HepG2 (cell line): ENCODE results near the gene SHC1. TPM values are rescaled to one million over a fixed set of nuclear protein-coding genes. Genes with fewer than 3 reads are reported as not detected.

ENCODE experiments used
- BCL3 ChIP-seq: sonication (generic); formaldehyde crosslinking; IDR thresholded peaks from 2 replicates; pipeline ENCODE4 v1.5.1; 2020; ENCODE audit warnings: mild to moderate bottlenecking, missing genetic modification reagents, moderate library complexity
- CAMTA2 ChIP-seq: sonication (generic); formaldehyde crosslinking; IDR thresholded peaks from 2 replicates; pipeline ENCODE4 v1.4.0; 2020; ENCODE audit warnings: mild to moderate bottlenecking, missing genetic modification reagents, borderline replicate concordance
- CBX2 ChIP-seq, 2 experiments: fragments of 200-600 bp in 1 of 2; sonication (generic); formaldehyde crosslinking in 1 of 2; IDR thresholded peaks; 2 replicates each; pipeline versions ENCODE4 v1.7.0 to v1.8.1; 2018 to 2022; ENCODE audit warnings: low read depth in 2 of 2, low read length in 1 of 2, mild to moderate bottlenecking in 1 of 2, missing genetic modification reagents in 1 of 2
- MEIS1 ChIP-seq: sonication (generic); formaldehyde crosslinking; IDR thresholded peaks from 2 replicates; pipeline ENCODE4 v1.9.0; 2021; ENCODE audit warnings: mild to moderate bottlenecking, missing genetic modification reagents, moderate library complexity, borderline replicate concordance
- MYC ChIP-seq: sonication (generic); formaldehyde crosslinking; IDR thresholded peaks from 2 replicates; pipeline ENCODE4 v1.9.0; 2021; ENCODE audit warnings: missing genetic modification reagents, borderline replicate concordance
- PHF8 ChIP-seq: sonication (generic); formaldehyde crosslinking; IDR thresholded peaks from 2 replicates; pipeline ENCODE4 v1.5.0; 2020; ENCODE audit warnings: missing genetic modification reagents
- RBAK ChIP-seq: sonication (generic); formaldehyde crosslinking; IDR thresholded peaks from 2 replicates; pipeline ENCODE4 v1.5.1; 2020; ENCODE audit warnings: mild to moderate bottlenecking, missing genetic modification reagents
- RERE ChIP-seq: IDR thresholded peaks from 2 replicates; pipeline ENCODE4 v1.6.1; 2016; ENCODE audit warnings: low read depth, missing genetic modification reagents, missing compliant biosample characterization
- SKI ChIP-seq: fragments of 450-650 bp; IDR thresholded peaks from one replicate; pipeline ENCODE4 v1.6.1; 2018; ENCODE audit warnings: mild to moderate bottlenecking; ENCODE audit not compliant: partially characterized antibody
- ZFP62 ChIP-seq: sonication (generic); formaldehyde crosslinking; IDR thresholded peaks from 2 replicates; pipeline ENCODE4 v1.4.0; 2020; ENCODE audit warnings: missing genetic modification reagents
- ZNF7 ChIP-seq: IDR thresholded peaks from 2 replicates; pipeline ENCODE4 v1.6.1; 2016; ENCODE audit warnings: missing biosample characterization, missing genetic modification reagents
- ZSCAN25 ChIP-seq: sonication (generic); formaldehyde crosslinking; IDR thresholded peaks from 2 replicates; pipeline ENCODE4 v1.8.0; 2022; ENCODE audit warnings: mild to moderate bottlenecking, missing genetic modification reagents
- polyA plus RNA-seq, 8 experiments: library from polyadenylated mRNA; depleted of rRNA in 3 of 8; stranded (reverse) in 7 of 8; unstranded in 1 of 8; fragments of >200 nt; fragmentation: Illumina TruSeq in 4 of 8; extraction: Trizol in 4 of 8; gene quantifications; 2 replicates each; pipeline versions ENCODE4 v1.2.1 to v1.2.3, GENCODE V29; 2011 to 2016; ENCODE audit warnings: low read depth in 4 of 8, missing spikeins in 1 of 8, mixed read lengths in 1 of 8; ENCODE audit not compliant: insufficient read depth in 1 of 8
- total RNA-seq, 5 experiments: library from RNA; depleted of rRNA; stranded (reverse); fragments of >200 nt; fragmentation: Illumina TruSeq; extraction: Trizol; gene quantifications; 2 replicates each; pipeline ENCODE4 v1.2.3, GENCODE V29; 2016; ENCODE audit warnings: low read depth in 1 of 5
- TF ChIP-seq, protein P1 (sequence below): sonication (generic); formaldehyde crosslinking; IDR thresholded peaks from 2 replicates; pipeline ENCODE4 v1.5.0; 2020; ENCODE audit warnings: missing genetic modification reagents, mild to moderate bottlenecking, borderline replicate concordance
- TF ChIP-seq, protein P2 (sequence below): sonication (generic); formaldehyde crosslinking; IDR thresholded peaks from 2 replicates; pipeline ENCODE4 v1.4.0; 2020; ENCODE audit warnings: missing genetic modification reagents

SHC1 gene
- total and polyA plus RNA-seq, 2 of the 13 experiments (the other 11 are each of a cell fraction or from before 2014, with no cell fraction given), result 52.0 to 137 TPM

DNA sequence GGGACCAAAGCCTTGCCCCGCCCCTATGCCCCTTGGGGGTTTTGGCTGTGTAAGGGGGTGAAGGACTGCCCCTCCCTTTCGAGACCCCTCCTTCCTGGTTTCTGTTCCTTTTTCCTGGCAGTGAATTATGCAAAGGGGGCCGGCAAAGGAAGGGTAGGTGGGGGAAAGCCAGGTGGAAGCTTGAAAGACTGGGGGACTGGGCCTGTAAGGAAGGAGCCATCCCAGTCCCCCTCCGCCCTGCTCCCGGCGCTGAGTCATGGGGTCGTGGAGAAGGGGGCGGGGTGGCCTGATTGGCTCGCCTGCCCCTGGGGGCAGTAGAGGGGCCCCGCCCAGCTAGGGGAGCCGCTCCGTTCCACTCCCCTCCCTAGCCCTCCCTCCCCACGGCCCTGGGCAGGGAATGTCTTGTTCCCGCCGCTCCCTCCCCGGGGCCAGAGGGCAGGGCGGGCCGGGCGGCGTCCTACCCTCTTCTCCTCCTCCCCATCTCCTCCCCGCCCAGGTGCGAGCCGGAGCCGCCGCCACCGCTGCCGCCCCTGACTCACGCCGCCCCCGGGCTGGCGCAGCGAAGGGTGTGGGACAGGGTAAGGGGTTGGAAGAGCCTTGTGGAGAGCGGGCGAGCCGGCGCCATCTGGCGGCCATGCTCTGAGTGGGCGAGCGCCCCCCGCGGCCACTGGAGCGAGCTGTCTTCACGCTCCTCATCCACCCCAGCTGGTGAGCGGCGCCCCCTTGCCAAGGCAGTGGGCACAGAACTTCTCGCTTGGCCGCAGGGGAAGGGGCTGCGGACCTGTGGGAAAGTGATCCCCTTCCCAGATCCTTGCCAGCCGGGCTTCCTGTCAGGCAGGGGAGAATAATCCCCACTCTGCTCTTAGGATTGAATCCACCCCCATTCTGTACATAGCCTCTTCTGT lies 46.7 kb upstream of the SHC1 start (continued):
- 0 out of 2 replicates have a peak, but pooled peaks have one; percentile 44 for TF ChIP-seq CAMTA2
- TF ChIP-seq ZFP62 (CRISPR knock-in tag), result no peak
- TF ChIP-seq CBX2 (IDR thresholded peaks at IDR 0.05; ENCODE audit: low read depth, low read length), result no peak
- TF ChIP-seq CBX2 (CRISPR knock-in tag; IDR thresholded peaks at IDR 0.05; ENCODE audit: low read depth), result 0 out of 2 replicates have a peak, but pooled peaks have one; percentile 68
- peak; percentile 53; the same call in 1 of the 2 replicates for TF ChIP-seq RERE (CRISPR knock-in tag)
- TF ChIP-seq, protein P1, sequence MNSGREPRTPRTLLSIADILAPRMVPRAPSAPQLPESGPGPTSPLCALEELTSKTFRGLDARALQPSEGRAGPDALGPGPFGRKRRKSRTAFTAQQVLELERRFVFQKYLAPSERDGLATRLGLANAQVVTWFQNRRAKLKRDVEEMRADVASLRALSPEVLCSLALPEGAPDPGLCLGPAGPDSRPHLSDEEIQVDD (CRISPR knock-in tag), result no peak
- TF ChIP-seq, protein P2, sequence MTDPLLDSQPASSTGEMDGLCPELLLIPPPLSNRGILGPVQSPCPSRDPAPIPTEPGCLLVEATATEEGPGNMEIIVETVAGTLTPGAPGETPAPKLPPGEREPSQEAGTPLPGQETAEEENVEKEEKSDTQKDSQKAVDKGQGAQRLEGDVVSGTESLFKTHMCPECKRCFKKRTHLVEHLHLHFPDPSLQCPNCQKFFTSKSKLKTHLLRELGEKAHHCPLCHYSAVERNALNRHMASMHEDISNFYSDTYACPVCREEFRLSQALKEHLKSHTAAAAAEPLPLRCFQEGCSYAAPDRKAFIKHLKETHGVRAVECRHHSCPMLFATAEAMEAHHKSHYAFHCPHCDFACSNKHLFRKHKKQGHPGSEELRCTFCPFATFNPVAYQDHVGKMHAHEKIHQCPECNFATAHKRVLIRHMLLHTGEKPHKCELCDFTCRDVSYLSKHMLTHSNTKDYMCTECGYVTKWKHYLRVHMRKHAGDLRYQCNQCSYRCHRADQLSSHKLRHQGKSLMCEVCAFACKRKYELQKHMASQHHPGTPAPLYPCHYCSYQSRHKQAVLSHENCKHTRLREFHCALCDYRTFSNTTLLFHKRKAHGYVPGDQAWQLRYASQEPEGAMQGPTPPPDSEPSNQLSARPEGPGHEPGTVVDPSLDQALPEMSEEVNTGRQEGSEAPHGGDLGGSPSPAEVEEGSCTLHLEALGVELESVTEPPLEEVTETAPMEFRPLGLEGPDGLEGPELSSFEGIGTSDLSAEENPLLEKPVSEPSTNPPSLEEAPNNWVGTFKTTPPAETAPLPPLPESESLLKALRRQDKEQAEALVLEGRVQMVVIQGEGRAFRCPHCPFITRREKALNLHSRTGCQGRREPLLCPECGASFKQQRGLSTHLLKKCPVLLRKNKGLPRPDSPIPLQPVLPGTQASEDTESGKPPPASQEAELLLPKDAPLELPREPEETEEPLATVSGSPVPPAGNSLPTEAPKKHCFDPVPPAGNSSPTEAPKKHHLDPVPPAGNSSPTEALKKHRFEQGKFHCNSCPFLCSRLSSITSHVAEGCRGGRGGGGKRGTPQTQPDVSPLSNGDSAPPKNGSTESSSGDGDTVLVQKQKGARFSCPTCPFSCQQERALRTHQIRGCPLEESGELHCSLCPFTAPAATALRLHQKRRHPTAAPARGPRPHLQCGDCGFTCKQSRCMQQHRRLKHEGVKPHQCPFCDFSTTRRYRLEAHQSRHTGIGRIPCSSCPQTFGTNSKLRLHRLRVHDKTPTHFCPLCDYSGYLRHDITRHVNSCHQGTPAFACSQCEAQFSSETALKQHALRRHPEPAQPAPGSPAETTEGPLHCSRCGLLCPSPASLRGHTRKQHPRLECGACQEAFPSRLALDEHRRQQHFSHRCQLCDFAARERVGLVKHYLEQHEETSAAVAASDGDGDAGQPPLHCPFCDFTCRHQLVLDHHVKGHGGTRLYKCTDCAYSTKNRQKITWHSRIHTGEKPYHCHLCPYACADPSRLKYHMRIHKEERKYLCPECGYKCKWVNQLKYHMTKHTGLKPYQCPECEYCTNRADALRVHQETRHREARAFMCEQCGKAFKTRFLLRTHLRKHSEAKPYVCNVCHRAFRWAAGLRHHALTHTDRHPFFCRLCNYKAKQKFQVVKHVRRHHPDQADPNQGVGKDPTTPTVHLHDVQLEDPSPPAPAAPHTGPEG (CRISPR knock-in tag), result no peak; the same call in 1 of the 2 replicates
- no peak for TF ChIP-seq ZNF7 (CRISPR knock-in tag)
- TF ChIP-seq MEIS1, result no peak; the same call in 1 of the 2 replicates
- peak; percentile 80; the same call in 1 of the 2 replicates for TF ChIP-seq MYC (CRISPR knock-in tag)
- TF ChIP-seq PHF8 (CRISPR knock-in tag), result peak; percentile 51; the same call in 1 of the 2 replicates
- TF ChIP-seq SKI, result peak; percentile 56
- TF ChIP-seq BCL3, result peak; percentile 62
- TF ChIP-seq ZSCAN25, result peak; percentile 94
- no peak for TF ChIP-seq RBAK (CRISPR knock-in tag)
